Omental fat pad (tissue), 4 donors: ENCODE measurements around the gene MDH1B. TPM values are rescaled to one million over a fixed set of nuclear protein-coding genes. Genes with fewer than 3 reads are reported as not detected.

Source experiments
- ATAC-seq: fragments of 150-250 bp; one replicate; pipeline ENCODE4 v1.9.1; 2016; ENCODE audit warnings: mild to moderate bottlenecking, moderate library complexity; ENCODE audit not compliant: low FRiP score
- DNase-seq: peaks from one replicate; pipeline ENCODE4 v3.0.0-alpha.2; 2019; ENCODE audit warnings: low spot score
- CTCF ChIP-seq, 3 donors: fragments of 450-650 bp; IDR thresholded peaks; one replicate each; pipeline ENCODE4 v1.5.1; 2016 to 2017; ENCODE audit warnings: antibody characterized with exemption in 3 of 3, mild to moderate bottlenecking in 3 of 3, moderate library complexity in 2 of 3
- total RNA-seq, 4 donors: library from RNA; depleted of rRNA; stranded (reverse); fragments of >200 nt; gene quantifications; one replicate each; pipeline ENCODE4 v1.1.0, GENCODE V29; 2016

MDH1B gene
- total RNA-seq, 4 donors from 2014 or later: 0.63 to 3.3 (median 1.2) TPM; not detected in 1

GRCh38 chr2:206790311-206790935 lies 25.3 kb upstream of the MDH1B start:
- DNase-seq (no peak), ATAC-seq (no peak)
- no peak for TF ChIP-seq CTCF (IDR thresholded peaks at IDR 0.05)

GRCh38 chr2:206784559-206785353 lies 19.6 kb upstream of the MDH1B start:
- DNase-seq: no peak

GRCh38 chr2:206783718-206784117 lies 18.6 kb upstream of the MDH1B start:
- TF ChIP-seq CTCF (IDR thresholded peaks at IDR 0.05): no peak
- DNase-seq (no peak), ATAC-seq (no peak)

More at GRCh38 chr2:206784559-206785353, 19.6 kb upstream of the MDH1B start:
- no peak for TF ChIP-seq CTCF (IDR thresholded peaks at IDR 0.05)
- no peak for ATAC-seq

- ATAC-seq (no peak), DNase-seq (no peak)
- no peak for TF ChIP-seq CTCF (IDR thresholded peaks at IDR 0.05)
These were observed 15.5 kb upstream of the MDH1B start for GRCh38 chr2:206780671-206781070.

- TF ChIP-seq CTCF (IDR thresholded peaks at IDR 0.05): no peak
- DNase-seq (no peak), ATAC-seq (no peak)
These were observed 11.3 kb upstream of the MDH1B start for GRCh38 chr2:206776432-206776831.

- no peak for DNase-seq
- no peak for ATAC-seq
- no peak for TF ChIP-seq CTCF (IDR thresholded peaks at IDR 0.05)
These were observed 9.7 kb upstream of the MDH1B start for GRCh38 chr2:206774871-206775270.
